Activated T-helper 1 cell treated with Interleukin-2 at 50 U/mL for 16 hours (primary cell): ENCODE results near the gene IQCE.
"Not testable (repeated sequence)": the region's sequence is repeated elsewhere in the genome, so short reads cannot be mapped to it uniquely, and the experiment has no call there.

ENCODE experiments used
- DNase-seq: peaks from one replicate; pipeline ENCODE4 v3.0.0-alpha.2; 2020; ENCODE audit warnings: low read depth

Gene IQCE

DNA sequence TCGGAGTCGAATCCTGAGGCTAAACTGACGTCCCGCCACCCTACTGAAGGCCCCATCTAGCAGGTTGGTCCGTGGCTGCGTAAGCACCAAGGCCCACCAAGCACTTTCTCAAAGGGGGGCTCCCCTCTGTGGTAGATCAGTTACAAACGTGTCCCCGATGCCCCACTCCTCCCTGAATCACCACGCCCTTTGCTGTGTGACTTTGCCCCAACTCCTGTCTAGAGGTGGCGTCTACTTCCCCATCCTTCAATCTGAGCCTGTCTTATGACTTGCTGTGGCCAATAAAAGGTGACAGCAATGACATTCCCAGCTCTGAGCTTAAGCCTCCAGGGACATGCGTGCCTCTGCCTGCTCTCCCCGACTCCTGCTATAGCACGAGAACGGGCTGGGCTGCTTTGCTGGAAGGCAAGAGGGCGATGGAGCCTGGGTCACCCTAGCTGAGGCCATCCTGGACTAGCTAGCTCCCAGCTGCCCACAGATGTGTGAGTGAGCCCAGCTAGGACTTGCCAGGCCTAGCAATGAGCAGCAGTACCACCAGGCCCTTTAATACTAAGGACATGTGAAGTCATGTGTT is 26.5 kb upstream of the IQCE start:
- DNase-seq = not testable (repeated sequence)

DNA sequence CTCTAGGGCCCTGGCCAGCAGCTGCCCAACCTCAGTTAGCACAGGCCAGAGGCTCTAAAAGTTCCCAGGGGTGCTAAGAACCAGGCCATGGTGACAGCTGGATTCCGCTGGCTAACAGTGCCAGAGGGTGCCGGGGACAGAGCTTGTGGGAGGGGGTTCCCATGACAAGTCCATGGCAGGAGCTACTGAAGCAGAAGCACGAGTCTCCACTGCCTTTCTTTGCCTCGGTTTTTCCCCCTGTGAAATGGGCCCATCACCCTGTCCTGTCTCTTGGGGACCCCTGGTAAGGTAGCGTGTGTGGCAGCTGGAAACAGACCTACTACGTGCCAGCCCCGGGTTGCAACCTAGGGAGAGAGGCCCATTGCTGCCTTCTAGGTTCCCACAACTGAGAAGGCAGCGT is 26.0 kb upstream of the IQCE start:
- not testable (repeated sequence) for DNase-seq

DNA sequence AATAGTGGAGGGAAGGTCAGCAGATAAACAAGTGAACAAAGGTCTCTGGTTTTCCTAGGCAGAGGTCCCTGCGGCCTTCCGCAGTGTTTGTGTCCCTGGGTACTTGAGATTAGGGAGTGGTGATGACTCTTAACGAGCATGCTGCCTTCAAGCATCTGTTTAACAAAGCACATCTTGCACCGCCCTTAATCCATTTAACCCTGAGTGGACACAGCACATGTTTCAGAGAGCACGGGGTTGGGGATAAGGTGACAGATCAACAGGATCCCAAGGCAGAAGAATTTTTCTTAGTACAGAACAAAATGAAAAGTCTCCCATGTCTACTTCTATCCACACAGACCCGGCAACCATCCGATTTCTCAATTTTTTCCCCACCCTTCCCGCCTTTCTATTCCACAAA is 25.2 kb upstream of the IQCE start:
- DNase-seq = not testable (repeated sequence)

DNA sequence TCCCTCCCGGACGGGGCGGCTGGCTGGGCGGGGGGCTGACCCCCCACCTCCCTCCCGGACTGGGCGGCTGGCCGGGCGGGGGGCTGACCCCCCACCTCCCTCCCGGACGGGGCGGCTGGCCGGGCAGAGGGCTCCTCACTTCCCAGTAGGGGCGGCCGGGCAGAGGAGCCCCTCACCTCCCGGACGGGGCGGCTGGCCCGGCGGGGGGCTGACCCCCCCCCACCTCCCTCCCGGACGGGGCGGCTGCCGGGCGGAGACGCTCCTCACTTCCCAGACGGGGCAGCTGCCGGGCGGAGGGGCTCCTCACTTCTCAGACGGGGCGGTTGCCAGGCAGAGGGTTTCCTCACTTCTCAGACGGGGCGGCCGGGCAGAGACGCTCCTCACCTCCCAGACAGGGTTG is 24.6 kb upstream of the IQCE start:
- DNase-seq = not testable (repeated sequence)

DNA sequence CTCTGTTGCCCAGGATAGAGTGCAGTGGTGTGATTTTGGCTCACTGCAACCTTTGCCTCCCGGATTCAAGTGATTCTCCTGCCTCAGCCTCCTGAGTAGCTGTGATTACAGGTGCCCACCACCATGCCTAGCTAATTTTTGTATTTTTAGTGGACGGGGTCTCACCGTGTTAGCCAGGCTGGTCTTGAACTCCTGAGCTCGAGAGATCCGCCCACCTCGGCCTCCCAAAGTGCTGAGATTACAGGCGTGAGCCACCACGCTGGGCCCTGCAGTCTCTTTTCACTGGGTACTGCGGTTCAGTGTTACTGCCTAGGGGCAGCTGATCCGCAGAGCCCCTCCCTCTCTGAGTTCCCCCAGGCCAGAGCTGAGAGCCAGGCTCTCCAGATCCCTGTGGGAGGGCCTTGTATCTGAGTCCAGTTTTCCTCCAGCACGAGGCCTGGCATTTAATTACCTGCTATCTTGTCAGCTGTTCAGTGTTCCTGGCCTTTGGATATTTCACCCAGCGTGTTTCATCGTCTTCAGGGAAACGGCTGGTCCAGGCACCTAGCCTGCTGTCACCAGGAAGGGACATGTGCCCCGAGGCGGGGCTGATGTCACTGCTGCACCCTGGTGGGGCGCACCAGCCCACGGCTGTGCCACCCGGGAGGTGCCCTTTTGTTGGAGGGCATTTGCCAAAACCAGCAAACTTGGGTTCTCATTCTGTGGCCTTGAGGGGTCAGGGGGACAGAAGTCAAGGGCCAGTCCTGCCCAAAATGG is 22.7 kb upstream of the IQCE start:
- not testable (repeated sequence) for DNase-seq

GRCh38 chr7:2537981-2538851 is 20.6 kb upstream of the IQCE start:
- DNase-seq = no peak

DNA sequence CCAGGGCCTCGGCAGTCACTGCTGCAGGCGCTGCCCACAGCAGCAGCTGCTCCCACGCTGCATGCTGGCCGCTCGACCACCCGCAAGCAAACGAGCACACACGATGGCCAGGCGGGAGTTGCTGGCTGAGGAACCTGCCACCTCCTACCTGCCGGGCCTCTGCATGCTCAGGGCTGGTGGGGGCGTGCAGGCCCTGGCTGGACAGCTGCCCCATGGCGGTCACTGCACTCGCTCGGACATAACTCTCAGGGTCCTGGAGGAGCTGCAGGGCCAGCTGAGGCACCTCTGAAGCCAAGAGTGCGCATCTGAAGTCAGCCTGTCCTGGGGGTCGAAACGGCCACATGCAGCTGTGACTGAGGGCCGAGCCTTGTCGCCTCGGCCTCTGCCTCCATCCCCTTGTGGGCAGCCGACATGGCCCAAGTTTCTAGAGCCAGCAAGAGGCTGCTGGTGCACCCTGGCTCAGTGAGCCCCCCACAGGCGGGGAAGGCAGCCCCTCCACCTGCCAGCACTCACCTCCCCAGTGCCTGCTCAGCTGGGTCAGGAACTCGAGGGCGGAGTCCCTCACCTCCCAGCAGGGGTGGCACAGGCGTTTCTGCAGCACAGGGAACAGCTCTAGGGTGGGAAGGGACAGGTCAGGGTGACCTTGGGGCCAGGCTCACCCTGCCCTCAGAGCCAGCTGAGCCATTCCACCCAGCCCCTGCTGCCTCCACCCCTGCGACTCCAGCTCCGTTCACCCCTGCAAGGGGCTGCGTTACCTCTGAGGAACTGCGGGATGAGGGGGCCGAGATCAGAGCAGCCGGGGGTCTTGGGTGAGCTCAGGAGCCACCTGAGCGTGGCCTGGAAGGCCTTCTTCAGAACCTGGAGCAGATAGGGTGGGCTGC is 19.5 kb upstream of the IQCE start:
- DNase-seq = no peak

DNA sequence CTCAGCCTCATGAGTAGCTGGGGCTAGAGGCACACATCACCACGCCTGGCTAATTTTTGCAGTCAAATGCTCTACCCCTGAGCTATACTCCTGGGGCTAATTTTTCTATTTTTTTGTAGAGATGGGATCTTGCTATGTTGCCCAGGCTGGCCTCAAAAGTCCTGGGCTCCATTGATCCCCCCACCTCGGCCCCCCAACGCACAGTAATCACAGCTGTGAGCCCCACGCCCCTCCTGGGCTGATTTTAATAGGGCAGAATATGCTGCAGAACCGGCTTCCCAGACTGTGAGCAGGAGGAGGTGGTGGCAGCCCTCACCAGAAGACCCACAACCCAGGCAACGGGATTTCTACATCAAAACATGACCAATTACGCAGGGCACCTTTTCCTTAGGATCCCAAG is 18.6 kb upstream of the IQCE start:
- DNase-seq = no peak

GRCh38 chr7:2540641-2541051 is 18.1 kb upstream of the IQCE start:
- no peak for DNase-seq

DNA sequence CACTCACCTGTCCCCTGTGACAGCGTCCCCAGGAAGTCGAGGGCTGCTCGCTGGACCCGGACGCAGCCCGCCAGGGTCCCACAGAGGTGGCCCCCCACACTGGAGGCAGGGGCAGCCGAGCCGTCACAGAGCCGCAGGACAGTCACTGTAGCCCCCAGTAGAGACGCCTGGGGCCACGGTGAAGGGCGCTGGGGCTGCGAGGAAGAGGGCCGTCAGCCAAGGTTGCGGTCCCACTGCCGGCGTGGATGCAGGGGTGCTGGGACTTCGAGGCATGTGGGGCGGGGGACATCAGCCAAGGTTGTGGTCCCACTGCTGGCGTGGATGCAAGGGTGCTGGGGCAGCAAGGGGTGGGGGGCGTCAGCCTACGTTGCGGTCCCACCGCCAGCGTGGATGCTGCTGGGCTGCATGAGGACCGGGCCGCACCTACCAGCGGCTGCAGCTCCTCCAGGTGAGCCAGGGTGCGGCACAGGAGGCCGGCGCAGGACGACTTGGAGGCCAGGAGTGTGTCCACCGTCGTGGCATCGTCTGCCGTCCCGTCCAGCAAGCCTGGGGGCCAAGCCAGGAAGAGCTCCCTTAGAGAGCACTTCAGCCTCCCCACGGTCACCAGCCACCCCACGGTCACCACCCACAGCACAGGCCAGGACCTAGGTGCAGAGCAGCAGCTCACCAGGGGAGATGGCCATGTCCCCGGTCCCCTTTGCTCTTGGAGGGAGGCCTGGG is 17.3 kb upstream of the IQCE start:
- DNase-seq = no peak

GRCh38 chr7:2542011-2542915 is 16.5 kb upstream of the IQCE start:
- no peak for DNase-seq

DNA sequence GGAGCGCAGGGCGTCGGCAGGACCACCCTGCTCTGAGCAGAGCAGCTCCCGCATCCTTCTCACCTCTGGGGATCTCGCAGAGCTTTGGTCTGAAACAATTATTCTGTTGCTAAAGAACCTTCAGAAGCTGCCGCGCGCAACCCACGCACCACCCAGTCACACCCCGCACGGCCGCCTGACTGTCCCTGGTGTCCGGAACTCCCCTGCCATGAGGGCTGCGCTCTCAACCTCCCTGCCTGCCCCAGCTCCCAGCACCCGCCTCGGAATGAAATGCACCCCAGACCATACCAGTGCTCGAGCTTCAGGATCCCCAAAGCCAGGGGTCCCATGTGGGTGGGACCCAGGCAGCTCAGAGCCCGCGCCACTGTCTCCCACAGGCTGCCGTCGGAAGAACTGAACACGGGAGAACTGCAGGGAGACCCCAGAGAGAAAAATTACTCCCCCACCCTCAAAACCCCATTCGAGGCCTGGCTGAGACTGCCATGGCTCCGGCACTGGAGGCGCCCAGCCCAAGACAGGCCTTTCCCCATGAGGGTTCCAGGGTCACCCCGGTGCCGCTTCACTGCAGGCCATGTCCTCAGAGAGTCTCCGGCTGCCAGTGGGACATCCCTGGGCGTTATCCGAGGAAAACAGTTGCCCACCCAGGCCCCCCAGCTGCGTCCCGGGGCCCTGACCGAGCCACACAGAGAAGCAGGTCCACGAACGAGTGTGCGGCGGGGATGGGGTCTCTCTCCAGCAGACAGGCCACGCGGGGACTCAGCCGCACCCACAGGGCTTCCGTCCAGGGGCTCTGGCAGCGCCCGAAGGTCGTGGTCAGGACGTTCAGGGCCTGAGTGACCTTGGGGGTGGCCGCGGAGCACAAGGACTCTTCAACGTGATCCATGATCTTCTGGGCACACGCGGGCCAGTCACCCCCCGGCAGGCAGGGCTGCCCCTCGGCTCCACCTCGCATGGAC is 15.6 kb upstream of the IQCE start:
- no peak for DNase-seq

DNA sequence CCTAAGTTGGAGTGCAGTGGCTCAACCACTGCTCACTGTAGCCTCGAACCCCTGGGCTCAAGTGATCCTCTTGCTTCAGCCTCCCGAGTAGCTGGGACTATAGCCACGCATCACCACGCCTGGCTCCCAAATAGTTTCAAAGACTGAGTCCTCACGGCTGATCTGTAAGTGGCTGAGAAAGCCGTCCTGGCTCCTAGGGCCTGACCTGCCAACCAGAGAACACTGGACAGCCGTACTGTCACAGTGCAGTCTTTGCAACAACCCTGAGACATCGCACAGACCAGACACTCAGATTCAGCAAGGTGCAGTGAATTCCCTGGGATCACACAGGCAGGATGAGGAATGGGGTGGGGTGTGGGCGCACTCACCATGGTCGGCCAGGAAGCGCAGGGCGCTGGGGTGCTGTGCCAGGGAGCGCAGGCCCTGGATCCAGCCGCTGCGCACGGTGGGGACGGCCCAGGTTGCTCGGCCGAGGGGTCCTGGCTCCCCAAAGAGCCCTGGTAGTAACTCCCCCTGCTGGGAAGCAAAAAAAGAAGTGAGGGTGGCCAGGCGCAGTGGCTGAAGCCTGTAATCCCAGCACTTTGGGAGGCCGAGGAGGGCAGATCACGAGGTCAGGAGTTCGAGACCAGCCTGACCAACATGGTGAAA is 14.1 kb upstream of the IQCE start:
- DNase-seq = no peak

DNA sequence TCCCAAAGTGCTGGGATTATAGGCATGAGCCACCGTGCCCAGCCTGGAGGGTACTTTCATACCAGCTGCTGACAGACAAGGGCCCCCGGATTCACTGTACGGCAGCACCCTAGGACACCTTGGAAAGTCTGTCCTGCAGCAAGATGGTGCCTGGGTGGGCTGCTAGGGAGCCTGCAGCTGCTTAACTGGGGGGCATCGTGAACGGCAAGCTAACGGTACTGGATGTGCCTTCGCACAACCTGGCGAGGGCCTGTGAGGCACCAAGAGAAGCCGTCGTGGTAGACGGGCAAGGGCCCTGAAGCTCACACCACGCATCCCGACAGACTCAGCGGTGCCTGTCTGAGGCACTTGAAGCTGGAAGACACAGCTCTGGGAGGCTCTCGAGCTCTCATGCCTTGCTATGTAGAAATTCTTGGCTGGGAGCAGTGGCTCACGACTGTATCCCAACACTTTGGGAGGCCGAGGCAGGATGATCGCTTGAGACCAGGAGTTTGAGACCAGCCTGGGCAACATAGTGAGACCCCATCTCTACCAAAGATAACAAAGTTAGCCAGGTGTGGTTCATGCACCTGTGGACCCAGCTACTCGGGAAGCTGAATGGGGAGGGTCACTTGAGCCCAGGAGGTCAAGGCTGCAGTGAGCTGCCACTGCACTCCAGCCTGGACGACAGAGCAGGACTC is 12.9 kb upstream of the IQCE start:
- DNase-seq = no peak

DNA sequence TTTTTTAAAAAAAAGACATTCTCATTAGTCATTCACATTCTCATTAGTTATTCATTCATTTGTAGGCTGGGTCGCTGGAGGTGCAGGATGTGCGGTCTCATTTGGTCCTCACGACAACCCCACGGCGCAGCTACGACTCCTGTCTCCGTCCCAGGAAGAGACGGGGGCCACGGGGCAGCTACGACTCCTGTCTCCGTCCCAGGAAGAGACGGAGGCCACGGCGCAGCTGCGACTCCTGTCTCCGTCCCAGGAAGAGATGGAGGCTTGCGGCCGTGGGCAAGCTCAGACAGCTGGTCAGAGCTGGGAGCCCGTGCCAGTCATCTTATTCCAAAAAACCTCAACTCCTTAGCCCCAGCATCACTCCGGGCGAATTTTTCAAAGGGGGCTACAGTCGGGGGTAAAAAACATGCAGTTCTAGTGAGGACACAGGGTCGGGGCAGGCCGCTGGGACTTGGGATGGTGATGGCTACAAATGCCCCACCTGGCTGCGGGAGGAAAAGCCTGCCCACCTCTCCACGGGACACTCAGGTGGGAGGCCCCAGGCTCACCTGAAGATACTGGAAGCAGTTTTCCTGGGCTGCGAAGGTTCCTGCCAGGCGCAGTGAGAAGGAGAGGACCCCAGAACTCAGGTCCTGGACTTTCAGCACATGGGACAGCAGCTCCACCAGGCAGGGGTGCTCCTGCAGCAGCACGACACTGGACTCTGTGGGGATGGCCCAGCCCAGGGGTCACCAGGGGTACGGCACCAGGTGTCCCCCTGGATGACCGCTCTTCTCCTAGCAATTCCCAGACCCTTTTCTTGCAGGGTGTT is 11.8 kb upstream of the IQCE start:
- no peak for DNase-seq

GRCh38 chr7:2551418-2551817 is 7.4 kb upstream of the IQCE start:
- DNase-seq = no peak

DNA sequence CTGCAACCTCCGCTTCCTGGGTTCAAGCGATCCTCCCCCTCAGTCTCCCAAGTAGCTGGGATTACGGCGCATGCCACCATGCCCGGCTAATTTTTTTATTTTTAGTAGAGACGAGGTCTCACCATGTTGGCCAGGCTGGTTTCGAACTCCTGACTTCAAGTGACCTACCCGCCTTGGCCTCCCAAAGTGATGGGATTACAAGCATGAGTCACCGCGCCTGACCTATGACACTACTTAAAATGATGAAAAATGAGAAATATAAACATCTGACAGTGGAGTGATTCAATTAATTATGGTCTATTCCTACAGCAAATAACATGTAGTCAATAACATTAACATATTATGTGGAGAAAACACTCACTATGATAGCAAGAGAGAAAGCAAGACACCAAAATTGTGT is 5.7 kb upstream of the IQCE start:
- DNase-seq = no peak
